Neural crest cell (in vitro differentiated cells): ENCODE results near the gene SERPINB8. TPM values are rescaled to one million over a fixed set of nuclear protein-coding genes. Genes with fewer than 3 reads are reported as not detected.

ENCODE experiments used
- DNase-seq: peaks from one replicate; pipeline ENCODE4 v3.0.0; 2021; ENCODE audit warnings: low read depth, mixed read lengths, low spot score
- H3K27ac Mint-ChIP-seq: one replicate; pipeline ENCODE4 v1.8.0; 2021; ENCODE audit warnings: mild to moderate bottlenecking, mixed read lengths; ENCODE audit not compliant: unreplicated experiment
- H3K27me3 Mint-ChIP-seq: 2 replicates; pipeline ENCODE4 v1.8.0; 2021; ENCODE audit warnings: low read depth, mild to moderate bottlenecking, mixed read lengths
- H3K36me3 Mint-ChIP-seq: 2 replicates; pipeline ENCODE4 v1.8.0; 2021; ENCODE audit warnings: low read depth, mild to moderate bottlenecking, mixed read lengths
- H3K4me1 Mint-ChIP-seq: 2 replicates; pipeline ENCODE4 v1.8.0; 2021; ENCODE audit warnings: mixed read lengths
- H3K4me3 Mint-ChIP-seq: one replicate; pipeline ENCODE4 v1.8.0; 2021; ENCODE audit warnings: mild to moderate bottlenecking, mixed read lengths
- H3K9me3 Mint-ChIP-seq: 2 replicates; pipeline ENCODE4 v1.8.0; 2021; ENCODE audit warnings: mixed read lengths
- CTCF ChIP-seq: fragments of 200-600 bp; sonication (generic); conservative IDR thresholded peaks from 2 replicates; pipeline ENCODE4 v1.5.0; 2021; ENCODE audit warnings: antibody characterized with exemption, mild to moderate bottlenecking
- total RNA-seq: library from RNA; stranded (reverse); gene quantifications from 2 replicates; pipeline ENCODE4 v1.2.1, GENCODE V29; 2021

The SERPINB8 gene
- total RNA-seq, 1 donor from 2014 or later = 3.7 TPM

DNA sequence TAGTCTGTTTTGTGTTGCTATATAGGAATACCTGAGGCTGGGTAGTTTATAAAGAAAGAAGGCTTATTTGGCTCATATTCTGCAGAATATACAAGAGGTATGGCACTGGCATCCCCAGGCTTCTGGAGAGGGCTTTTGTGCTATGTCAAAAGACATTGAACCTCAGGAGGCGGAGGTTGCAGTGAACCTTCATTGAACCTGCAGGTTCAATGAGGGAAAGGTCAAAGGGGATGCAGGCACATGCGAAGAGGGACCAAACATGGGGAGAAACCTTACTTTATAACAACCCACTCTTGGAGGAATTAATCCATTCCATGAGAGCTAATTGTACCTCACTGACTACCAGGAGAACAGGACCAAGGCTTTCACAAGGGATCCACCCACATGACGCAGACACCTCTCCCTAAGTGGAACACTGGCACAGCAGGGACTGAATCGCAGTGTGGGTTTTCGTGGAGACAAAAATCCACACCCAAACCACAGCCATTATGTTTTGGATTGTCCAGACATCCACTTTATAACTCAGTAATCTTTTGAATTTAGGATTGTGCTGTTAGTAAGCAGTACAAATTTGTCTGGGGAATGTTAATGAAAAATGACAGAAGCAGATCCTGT lies 4.1 kb upstream of the SERPINB8 start:
- peak overlapping the region; percentile 16 for H3K4me3 Mint-ChIP-seq
- H3K27me3 Mint-ChIP-seq = no peaks in the 10 kb centered on the region
- peaks cover 5% of the 10 kb centered on the region for H3K36me3 Mint-ChIP-seq
- DNase-seq = no peak
- peaks cover 14% of the 10 kb centered on the region for H3K4me1 Mint-ChIP-seq
- TF ChIP-seq CTCF = no peak
- H3K27ac Mint-ChIP-seq = no peak overlapping the region
- H3K9me3 Mint-ChIP-seq = no peaks in the 10 kb centered on the region

- H3K9me3 Mint-ChIP-seq = no peaks in the 10 kb centered on the region
- no peaks in the 10 kb centered on the region for H3K36me3 Mint-ChIP-seq
- H3K27me3 Mint-ChIP-seq = no peaks in the 10 kb centered on the region
- peaks cover 22% of the 10 kb centered on the region for H3K4me1 Mint-ChIP-seq
- DNase-seq = peak; percentile 21
- H3K27ac Mint-ChIP-seq = peak overlapping the region; percentile 99
- no peak for TF ChIP-seq CTCF
- peak overlapping the region; percentile 96 for H3K4me3 Mint-ChIP-seq
Observed at GRCh38 chr18:63970809-63971205, 926 bp downstream of the SERPINB8 start.

DNA sequence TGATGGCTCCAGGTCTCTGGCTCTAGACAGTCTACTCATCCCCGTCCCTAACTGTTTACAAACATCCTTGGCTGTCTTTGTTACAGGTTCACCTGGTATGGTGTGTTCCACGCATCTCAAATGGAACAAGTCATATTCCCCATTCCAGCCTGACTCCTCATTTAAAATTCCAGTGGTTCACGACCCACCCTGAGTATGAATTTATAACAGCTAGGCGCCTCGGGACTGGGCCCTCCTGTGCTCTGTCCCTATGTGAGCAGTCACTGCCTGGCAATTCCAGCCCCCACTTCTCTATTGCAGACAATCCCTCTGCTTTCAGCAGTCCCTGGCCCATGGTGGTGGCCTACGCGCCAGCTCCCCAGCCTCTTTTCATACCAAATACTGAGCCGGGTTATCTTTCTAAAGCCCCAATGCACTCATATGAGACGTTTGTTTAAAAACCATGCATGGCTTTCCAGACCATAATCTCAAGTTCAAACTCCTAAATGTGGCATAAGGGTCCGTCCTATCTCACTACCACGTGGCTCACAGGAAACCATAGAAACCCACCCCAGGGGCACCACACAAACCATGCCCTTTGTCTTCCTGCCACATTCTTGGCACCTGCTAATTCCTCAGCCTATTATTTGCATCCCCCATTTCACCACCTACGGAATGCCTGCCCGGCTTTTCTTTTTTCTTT lies 1.6 kb downstream of the SERPINB8 start:
- H3K4me1 Mint-ChIP-seq = peaks cover 22% of the 10 kb centered on the region
- no peak for TF ChIP-seq CTCF
- peak overlapping the region; percentile 96 for H3K4me3 Mint-ChIP-seq
- H3K27ac Mint-ChIP-seq = peak overlapping the region; percentile 99
- H3K9me3 Mint-ChIP-seq = no peaks in the 10 kb centered on the region
- H3K27me3 Mint-ChIP-seq = no peaks in the 10 kb centered on the region
- H3K36me3 Mint-ChIP-seq = no peaks in the 10 kb centered on the region
- no peak for DNase-seq

DNA sequence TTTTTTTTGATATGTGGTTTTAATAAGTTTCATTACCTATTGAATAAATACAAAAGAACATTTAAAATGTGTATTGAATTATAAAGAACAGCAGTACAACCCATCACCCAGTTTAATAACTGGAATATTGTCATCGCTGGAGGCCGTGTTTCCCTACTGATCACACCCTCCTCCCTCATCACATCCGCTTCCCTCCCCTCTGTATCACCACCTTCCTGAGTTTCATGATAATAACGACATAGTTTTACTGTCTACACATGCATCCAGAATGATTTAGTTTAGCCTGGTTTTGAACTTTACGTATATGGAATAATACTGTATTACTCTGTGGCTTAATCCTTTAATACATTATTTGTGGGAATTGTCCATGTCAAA lies 2.1 kb downstream of the SERPINB8 start:
- peaks cover 22% of the 10 kb centered on the region for H3K4me1 Mint-ChIP-seq
- no peak for TF ChIP-seq CTCF
- H3K27ac Mint-ChIP-seq = peak overlapping the region; percentile 77
- peak overlapping the region; percentile 96 for H3K4me3 Mint-ChIP-seq
- DNase-seq = no peak
- H3K36me3 Mint-ChIP-seq = no peaks in the 10 kb centered on the region
- H3K9me3 Mint-ChIP-seq = no peaks in the 10 kb centered on the region
- no peaks in the 10 kb centered on the region for H3K27me3 Mint-ChIP-seq

DNA sequence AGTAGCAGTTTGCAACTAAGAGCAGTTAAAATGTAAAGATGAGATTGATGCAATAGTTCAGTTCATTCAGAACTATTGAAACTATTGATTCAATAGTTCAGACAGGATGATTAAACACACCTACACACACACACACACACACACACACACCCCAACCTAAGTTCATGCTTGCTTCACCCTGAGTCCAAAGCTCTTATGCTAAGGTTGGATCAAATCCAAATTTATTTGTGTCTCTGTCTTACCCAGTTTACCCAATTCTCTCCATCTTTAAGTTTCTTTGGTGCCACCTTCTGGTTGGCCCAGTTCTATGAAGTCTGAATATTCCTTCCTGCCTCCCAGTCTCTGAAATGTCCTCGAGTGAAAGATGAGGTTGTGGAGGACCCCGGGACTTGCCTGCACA lies 5.1 kb downstream of the SERPINB8 start:
- DNase-seq = no peak
- Mint-ChIP-seq H3K27me3 (no peaks in the 10 kb centered on the region), H3K27ac (no peak overlapping the region), H3K36me3 (no peaks in the 10 kb centered on the region), H3K4me3 (no peak overlapping the region), H3K9me3 (no peaks in the 10 kb centered on the region), H3K4me1 (peaks cover 17% of the 10 kb centered on the region)
- TF ChIP-seq CTCF = no peak
